A549 (cell line): ENCODE measurements around the gene PPP1R14B.

ENCODE experiments used
- CBX2 ChIP-seq: fragments of 200-600 bp; sonication (generic); IDR thresholded peaks from 2 replicates; pipeline ENCODE4 v1.6.1; 2016; ENCODE audit warnings: low read depth, mild to moderate bottlenecking, borderline replicate concordance
- CHD2 ChIP-seq: fragments of 150-350 bp; IDR thresholded peaks from 2 replicates; pipeline ENCODE4 v1.6.1; 2014; ENCODE audit warnings: low read length; ENCODE audit not compliant: partially characterized antibody
- CTCF ChIP-seq: fragments of >200 bp; sonication (Bioruptor Twin); formaldehyde crosslinking; IDR thresholded peaks from 3 replicates; pipeline ENCODE4 v1.5.1; 2016
- GATA3 ChIP-seq: IDR thresholded peaks from 2 replicates; pipeline ENCODE4 v1.6.1; 2012; ENCODE audit warnings: borderline replicate concordance
- JUNB ChIP-seq: fragments of >200 bp; sonication (Bioruptor Twin); formaldehyde crosslinking; IDR thresholded peaks from 2 replicates; pipeline ENCODE4 v1.6.1; 2016
- PHF8 ChIP-seq: fragments of 200-600 bp; sonication (generic); IDR thresholded peaks from 2 replicates; pipeline ENCODE4 v1.6.1; 2016; ENCODE audit warnings: low read depth, mild to moderate bottlenecking, antibody characterized with exemption, moderate library complexity, borderline replicate concordance
- POLR2A ChIP-seq: IDR thresholded peaks from 2 replicates; pipeline ENCODE4 v1.6.1; 2012; ENCODE audit warnings: mild to moderate bottlenecking, low read length
- POLR2AphosphoS2 ChIP-seq: conservative IDR thresholded peaks from 2 replicates; pipeline ENCODE4 v1.6.1; 2012; ENCODE audit warnings: low read length, improper control_type of control experiment, inconsistent platforms
- REST ChIP-seq: fragments of 200-600 bp; sonication (generic); IDR thresholded peaks from 2 replicates; pipeline ENCODE4 v1.6.1; 2016; ENCODE audit warnings: antibody characterized with exemption, mild to moderate bottlenecking, moderate library complexity
- RNF2 ChIP-seq: fragments of 200-600 bp; sonication (generic); IDR thresholded peaks from 2 replicates; pipeline ENCODE4 v1.6.1; 2016; ENCODE audit warnings: low read depth, mild to moderate bottlenecking, antibody characterized with exemption, moderate library complexity, borderline replicate concordance
- TP53 ChIP-seq: fragments of 250-450 bp; sonication (Bioruptor Pico); IDR thresholded peaks from 2 replicates; pipeline ENCODE4 v1.5.0; 2021; ENCODE audit warnings: mild to moderate bottlenecking, moderate library complexity
- USF2 ChIP-seq: fragments of 450-650 bp; IDR thresholded peaks from 2 replicates; pipeline ENCODE4 v1.6.1; 2014; ENCODE audit warnings: antibody characterized with exemption

GRCh38 chr11:64255135-64256128, 8.7 kb upstream of the PPP1R14B start:
- TF ChIP-seq CTCF (no peak), POLR2A (no peak), USF2 (no peak), PHF8 (no peak), CBX2 (no peak), GATA3 (no peak), RNF2 (no peak), JUNB (no peak), POLR2AphosphoS2 (no peak), REST (no peak), CHD2 (no peak), TP53 (CRISPR knock-in tag) (no peak)
